ELF-1 (cell line): ENCODE measurements around the gene TTC17.
"Not testable (repeated sequence)": the region's sequence is repeated elsewhere in the genome, so short reads cannot be mapped to it uniquely, and the experiment has no call there.

ENCODE experiments used
- DNase-seq: peaks from one replicate; pipeline ENCODE4 v3.0.0-alpha.2; 2016; ENCODE audit warnings: low read depth, low spot score

The TTC17 gene

GRCh38 chr11:43447151-43447550 lies 88.4 kb downstream of the TTC17 start:
- no peak for DNase-seq

- DNase-seq, result no peak
Observed at GRCh38 chr11:43458486-43458885, 99.8 kb downstream of the TTC17 start.

- DNase-seq, result no peak
Observed at GRCh38 chr11:43459246-43459645, 100.5 kb downstream of the TTC17 start.

- DNase-seq, result no peak
Observed at GRCh38 chr11:43462359-43462758, 103.6 kb downstream of the TTC17 start.

- no peak for DNase-seq
Observed at GRCh38 chr11:43467958-43468357, 109.2 kb downstream of the TTC17 start.

GRCh38 chr11:43477491-43477890 lies 118.8 kb downstream of the TTC17 start:
- DNase-seq, result not testable (repeated sequence)

- no peak for DNase-seq
Observed at GRCh38 chr11:43486141-43486540, 127.4 kb downstream of the TTC17 start.

- DNase-seq, result no peak
Observed at GRCh38 chr11:43489869-43490465, 131.2 kb downstream of the TTC17 start.

- no peak for DNase-seq
Observed at GRCh38 chr11:43492701-43493100, 134.0 kb downstream of the TTC17 start.

GRCh38 chr11:43493431-43493830 lies 134.7 kb downstream of the TTC17 start:
- no peak for DNase-seq

- no peak for DNase-seq
Observed at GRCh38 chr11:43497144-43497543, 138.4 kb downstream of the TTC17 start.

GRCh38 chr11:43498561-43498960 lies 139.8 kb downstream of the TTC17 start:
- DNase-seq, result no peak

GRCh38 chr11:43503417-43503816 lies 144.7 kb downstream of the TTC17 start:
- DNase-seq, result no peak

- peak; percentile 22 for DNase-seq
Observed at GRCh38 chr11:43504316-43504950, 145.7 kb downstream of the TTC17 start.

- DNase-seq, result no peak
Observed at GRCh38 chr11:43505171-43505570, 146.5 kb downstream of the TTC17 start.

- DNase-seq, result no peak
Observed at GRCh38 chr11:43507171-43507570, 148.5 kb downstream of the TTC17 start.

- no peak for DNase-seq
Observed at GRCh38 chr11:43508511-43508918, 149.8 kb downstream of the TTC17 start.

- DNase-seq, result no peak
Observed at GRCh38 chr11:43511959-43512358, 153.2 kb downstream of the TTC17 start.

GRCh38 chr11:43515090-43515489 lies 156.4 kb downstream of the TTC17 start:
- peak; percentile 25 for DNase-seq

GRCh38 chr11:43516316-43516850 lies 157.7 kb downstream of the TTC17 start:
- peak; percentile 17 for DNase-seq

- no peak for DNase-seq
Observed at GRCh38 chr11:43517518-43517917, 158.8 kb downstream of the TTC17 start.

GRCh38 chr11:43518408-43519160 lies 159.9 kb downstream of the TTC17 start:
- DNase-seq, result no peak

- no peak for DNase-seq
Observed at GRCh38 chr11:43521471-43521870, 162.8 kb downstream of the TTC17 start.
